ENCODE measurements around the gene TBX20. TPM values are rescaled to one million over a fixed set of nuclear protein-coding genes. Genes with fewer than 3 reads are reported as not detected.

Gene TBX20
- total and polyA plus RNA-seq, 2 of the 13 experiments (the other 11 are each of a cell fraction or from before 2014, with no cell fraction given) = not detected

GRCh38 chr7:35254496-35255442 is 869 bp upstream of the TBX20 start (continued):
- TF ChIP-seq MAFK (conservative IDR thresholded peaks at IDR 0.05 in 1 of 2, IDR thresholded peaks at IDR 0.05 in 1 of 2; ENCODE audit: low read length in 2 of 2) = no peak

DNA sequence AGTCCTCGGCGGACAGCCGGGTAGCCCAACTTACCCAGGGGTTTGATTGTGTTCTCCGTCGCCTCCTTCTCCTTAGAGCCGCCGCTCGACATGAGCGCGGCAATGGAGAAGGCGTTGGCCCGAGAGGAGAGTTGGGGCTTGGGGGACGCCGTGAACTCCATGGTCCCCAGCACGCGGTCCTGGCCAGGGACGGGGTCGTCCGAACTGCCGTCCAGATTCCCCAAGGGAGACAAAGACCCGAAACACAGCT is 515 bp downstream of the TBX20 start:
- Histone ChIP-seq H3K79me2 (ENCODE audit: insufficient read depth, low read length) (no peaks in the 10 kb centered on the region), H3K9ac (ENCODE audit: insufficient read depth, low read depth, low read length) (no peak overlapping the region), H3K4me1 (ENCODE audit: insufficient read depth, low read length) (no peaks in the 10 kb centered on the region), H3K36me3 (replicated peaks in 1 of 2; ENCODE audit: control insufficient read depth in 1 of 2, insufficient read depth in 2 of 2, low read length in 2 of 2) (no peaks in the 10 kb centered on the region), H3K4me3 (replicated peaks in 1 of 3; ENCODE audit: insufficient read depth in 1 of 3, low read depth in 2 of 3, low read length in 3 of 3) (no peak overlapping the region), H3K27ac (ENCODE audit: extremely low read length, insufficient read depth, low read length) (no peak overlapping the region), H2AFZ (ENCODE audit: low read length) (no peak overlapping the region), H3K9me3 (ENCODE audit: low read length) (no peaks in the 10 kb centered on the region), H4K20me1 (ENCODE audit: insufficient read depth, low read length) (no peaks in the 10 kb centered on the region), H3K27me3 (ENCODE audit: control insufficient read depth in 1 of 2, insufficient read depth in 2 of 2, low read length in 2 of 2) (peaks cover 2 to 67% of the 10 kb centered on the region in 2 experiments; a peak in 4 of 5 replicates), H3K4me2 (ENCODE audit: low read depth, low read length) (no peak overlapping the region)
- FAIRE-seq (no peak), ATAC-seq (no peak), DNase-seq (ENCODE audit: low spot score) (no peak)
- 68% methylated on average over 9 of the region's 21 CpGs for WGBS (ENCODE audit: low lambda C conversion rate)
- ChIA-PET CTCF (ENCODE audit: low intra/inter-chr PET ratio, low total read pairs) (no interaction called here), POLR2A (no interaction called here)
- BruUV-seq (replicated peaks) = no TSS peak
- intact Hi-C loops (cut with micrococcal nuclease; ENCODE audit: unreplicated experiment) = no loop called here
- in situ Hi-C loops (cut with HindIII; ENCODE audit: extremely low pct_ligation_motif_present, low pct_unique_long_range_greater_than_20kb) = no loop called here
- TF ChIP-seq ZBTB7A (CRISPR knock-in tag; IDR thresholded peaks at IDR 0.05) (no peak), ZNF138 (CRISPR knock-in tag; IDR thresholded peaks at IDR 0.05; ENCODE audit: low read depth) (no peak), PPARG (CRISPR knock-in tag; conservative IDR thresholded peaks at IDR 0.05) (no peak), FOSL1 (CRISPR knock-in tag; IDR thresholded peaks at IDR 0.05; ENCODE audit: borderline replicate concordance) (no peak), MXI1 (IDR thresholded peaks at IDR 0.05; ENCODE audit: borderline replicate concordance, low read depth, low read length) (no peak), MTF1 (CRISPR knock-in tag; IDR thresholded peaks at IDR 0.05) (no peak), THAP11 (CRISPR knock-in tag; IDR thresholded peaks at IDR 0.05) (no peak), POLR2A (IDR thresholded peaks at IDR 0.05; ENCODE audit: insufficient read depth in 1 of 2, low read depth in 2 of 2, low read length in 2 of 2) (no peak), HOXA9 (CRISPR knock-in tag; IDR thresholded peaks at IDR 0.05; ENCODE audit: borderline replicate concordance) (no peak), CCAR2 (optimal IDR thresholded peaks at IDR 0.05; ENCODE audit: low read depth, low read length) (no peak), ZFP62 (CRISPR knock-in tag; IDR thresholded peaks at IDR 0.05) (no peak), PCBP2 (optimal IDR thresholded peaks at IDR 0.05; ENCODE audit: low read depth, low read length, poor library complexity, severe bottlenecking) (no peak)
